Urothelium cell line (cell line): Measurements from ENCODE around the gene EEF1A2.

Source experiments
- DNase-seq: peaks from one replicate; pipeline ENCODE4 v3.0.0; 2011; ENCODE audit warnings: low spot score, mixed read lengths
- FAIRE-seq: peaks from 2 replicates; lab custom pipeline; 2011; peaks lifted over from hg19 to GRCh38; lab: Jason Lieb, UNC

The EEF1A2 gene

DNA sequence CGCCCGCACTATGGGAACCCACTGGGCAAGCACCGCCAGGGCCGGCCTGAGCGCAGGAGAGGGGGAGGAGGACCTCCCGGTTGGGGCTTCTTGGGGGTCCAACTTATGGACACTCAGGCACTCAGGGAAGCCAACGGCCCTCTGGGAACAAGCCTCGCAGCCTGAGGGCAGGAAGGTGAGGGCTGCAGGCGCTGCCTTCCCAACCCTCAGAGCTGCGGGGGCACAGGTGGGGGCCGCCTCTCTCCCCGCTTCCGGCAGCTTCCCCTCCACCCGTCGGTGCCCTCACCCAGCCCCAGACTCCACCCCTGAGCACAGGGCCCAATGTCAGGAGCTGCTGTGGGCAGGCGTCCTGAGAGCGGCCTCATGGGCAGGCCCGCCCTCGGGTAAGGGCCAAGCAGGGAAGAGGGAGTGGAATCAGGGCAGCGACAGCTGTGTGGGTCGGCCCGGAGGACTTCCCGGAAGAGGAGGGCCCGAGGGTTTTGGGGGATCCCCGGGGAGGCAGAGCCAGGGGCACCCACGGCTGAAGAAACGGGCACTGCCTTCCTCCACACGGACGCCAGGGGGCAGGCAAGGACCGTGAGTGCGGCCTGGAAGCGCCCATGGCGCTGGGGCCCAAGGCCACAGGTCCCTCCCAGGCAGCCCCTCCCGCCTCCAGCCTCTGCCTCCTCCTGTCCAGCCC is 38.8 kb upstream of the EEF1A2 start:
- peak; percentile 92 for FAIRE-seq
- DNase-seq, result peak; percentile 98

- no peak for DNase-seq
- FAIRE-seq, result peak; percentile 90
Measured at GRCh38 chr20:63536997-63537524, 38.2 kb upstream of the EEF1A2 start, which contains the start of gene PTK6. PTK6 (minus strand) TSS chr20:63537376; CDS start chr20:63537314, 62 bp downstream.

- no peak for DNase-seq
- FAIRE-seq, result no peak
Measured at GRCh38 chr20:63536241-63536977, 37.5 kb upstream of the EEF1A2 start.

GRCh38 chr20:63534831-63535651 is 36.2 kb upstream of the EEF1A2 start:
- DNase-seq, result no peak
- no peak for FAIRE-seq

GRCh38 chr20:63534427-63534830 is 35.5 kb upstream of the EEF1A2 start:
- DNase-seq (no peak), FAIRE-seq (no peak)

DNA sequence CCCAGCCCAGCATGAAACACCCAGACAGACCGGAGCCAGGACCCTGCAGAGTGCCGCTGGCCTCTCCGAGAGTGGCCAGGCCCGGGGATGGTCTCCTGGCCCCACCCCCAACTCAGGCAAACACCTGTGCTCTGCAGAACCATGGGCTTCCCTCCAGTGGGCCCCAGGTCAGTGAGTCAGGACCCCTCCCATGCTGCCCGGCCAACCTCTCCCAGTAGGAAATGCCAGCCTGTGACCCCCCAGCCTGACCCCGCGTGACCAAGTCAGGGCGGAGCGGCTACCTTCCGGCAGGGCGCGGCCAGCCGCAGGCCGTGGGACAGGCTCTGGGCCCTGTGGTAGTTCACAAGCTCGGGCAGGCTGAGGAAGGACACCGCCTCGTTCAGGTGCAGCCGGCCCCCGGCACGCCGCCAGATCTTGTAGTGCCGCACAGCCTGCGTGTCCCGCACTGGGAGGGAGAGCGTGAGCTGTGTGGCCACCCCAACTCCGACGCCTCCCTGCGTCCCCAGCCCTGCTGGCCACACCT is 35.0 kb upstream of the EEF1A2 start:
- DNase-seq (no peak), FAIRE-seq (no peak)

DNA sequence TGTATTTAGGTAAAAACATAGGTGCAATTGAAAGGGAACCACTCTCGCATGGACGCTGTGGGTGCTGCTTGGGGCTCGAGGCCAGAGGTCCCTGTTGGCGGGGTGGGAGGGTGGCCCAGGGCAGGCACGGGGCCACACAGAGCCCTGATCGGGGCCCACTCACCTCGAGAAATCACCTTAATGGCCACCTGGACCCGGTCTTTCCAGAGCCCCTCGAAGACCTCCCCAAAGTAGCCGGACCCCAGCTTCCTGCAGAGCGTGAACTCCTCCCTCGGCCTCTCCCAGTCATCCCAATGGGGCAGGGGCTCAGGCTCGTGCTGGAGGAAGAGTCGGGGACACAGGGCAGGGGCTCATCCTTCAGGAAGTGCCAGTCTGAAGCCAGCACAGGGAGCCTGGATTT is 34.5 kb upstream of the EEF1A2 start:
- FAIRE-seq (no peak), DNase-seq (no peak)

GRCh38 chr20:63532449-63532971 is 33.6 kb upstream of the EEF1A2 start:
- no peak for FAIRE-seq
- DNase-seq, result no peak

DNA sequence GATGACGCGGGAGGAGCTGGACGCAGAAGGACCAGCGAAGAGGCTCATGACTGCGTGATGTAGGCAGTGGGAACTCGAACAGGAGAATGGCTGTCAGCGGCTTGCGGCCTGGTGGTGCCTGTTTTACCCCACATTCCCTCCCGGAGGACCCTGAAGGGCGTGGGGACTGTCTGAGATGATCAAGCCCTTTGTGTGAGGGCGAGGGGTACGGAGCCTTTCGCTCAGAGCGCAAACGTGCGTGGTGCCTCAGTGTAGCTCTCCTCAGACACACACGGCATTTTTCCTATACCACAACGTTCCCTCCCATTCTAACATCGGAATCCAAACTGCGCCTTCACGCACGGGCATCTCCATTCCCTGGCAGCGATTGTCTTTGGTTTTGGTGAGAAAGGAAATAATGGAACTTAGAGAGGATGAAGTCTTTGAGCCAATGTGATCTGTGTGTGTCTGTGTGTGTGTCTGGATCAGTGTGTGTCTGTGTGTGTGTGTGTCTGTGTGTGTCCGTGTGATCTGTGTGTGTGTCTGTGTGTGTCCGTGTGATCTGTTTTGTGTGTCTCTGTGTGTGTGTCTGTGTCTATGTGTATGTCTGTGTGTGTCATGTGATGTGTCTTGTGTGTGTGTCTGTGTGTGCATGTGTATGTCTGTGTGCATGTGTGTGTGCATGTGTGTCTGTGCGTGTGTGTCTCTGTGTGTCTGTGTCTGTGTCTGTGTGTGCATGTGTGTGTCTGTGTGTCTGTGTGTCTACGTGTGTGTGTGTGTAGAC is 33.0 kb upstream of the EEF1A2 start:
- FAIRE-seq (peak; percentile 99), DNase-seq (no peak)

GRCh38 chr20:63530788-63531160 is 31.9 kb upstream of the EEF1A2 start:
- FAIRE-seq, result no peak
- no peak for DNase-seq

GRCh38 chr20:63529861-63530787 is 31.2 kb upstream of the EEF1A2 start:
- FAIRE-seq (no peak), DNase-seq (no peak)

DNA sequence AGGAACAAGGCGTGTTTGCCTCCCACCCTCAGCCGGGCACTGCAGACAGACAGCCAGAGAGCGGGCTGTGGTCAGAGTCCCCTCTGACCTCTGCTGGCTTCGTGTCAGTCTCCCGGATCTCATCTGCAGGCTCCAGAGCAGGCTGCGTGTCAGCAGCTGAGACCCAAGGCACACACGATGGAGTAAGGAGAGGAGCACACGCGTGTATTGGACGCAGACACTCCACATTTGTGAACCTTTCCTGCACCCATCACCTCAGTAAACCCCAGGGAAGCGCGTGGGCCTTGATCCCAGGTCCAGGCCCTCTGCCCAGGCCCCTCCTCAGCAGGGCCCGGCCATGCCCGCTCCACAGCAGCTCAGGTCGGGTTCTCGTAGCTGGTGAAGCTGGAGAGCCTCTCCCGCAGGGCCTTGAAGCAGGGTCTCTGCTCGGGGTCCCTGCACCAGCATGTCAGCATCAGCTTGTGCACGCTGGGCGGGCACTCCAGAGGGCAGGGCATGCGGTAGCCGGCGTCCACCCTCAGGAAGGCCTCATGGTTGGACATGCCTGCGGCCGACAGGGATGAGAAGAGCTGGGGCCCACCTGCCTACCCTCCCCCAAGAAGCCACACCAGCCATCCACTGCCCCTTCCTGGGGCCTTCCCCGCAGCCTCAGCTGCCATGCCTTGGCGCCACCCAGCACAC is 30.4 kb upstream of the EEF1A2 start:
- no peak for DNase-seq
- FAIRE-seq, result no peak

- DNase-seq (no peak), FAIRE-seq (no peak)
Measured at GRCh38 chr20:63527184-63527583, 28.3 kb upstream of the EEF1A2 start.

DNA sequence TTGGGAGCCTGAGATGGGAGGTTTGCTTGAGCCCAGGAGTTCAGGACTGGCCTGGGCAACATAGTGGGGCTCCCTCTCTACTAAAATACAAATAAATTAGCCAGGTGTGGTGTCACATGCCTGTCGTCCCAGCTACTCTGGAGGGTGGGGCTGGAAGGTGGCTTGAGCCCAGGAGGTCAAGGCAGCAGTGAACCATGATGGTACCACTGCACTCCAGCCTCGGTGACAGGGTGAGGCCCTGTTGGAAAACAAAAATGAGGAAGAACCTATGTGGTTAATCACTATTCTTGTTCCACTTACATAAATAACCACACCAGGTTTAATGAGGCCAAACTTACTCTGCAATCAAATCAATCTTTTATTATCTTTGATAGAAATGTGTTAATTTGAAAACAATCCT is 27.1 kb upstream of the EEF1A2 start:
- FAIRE-seq (no peak), DNase-seq (no peak)

DNA sequence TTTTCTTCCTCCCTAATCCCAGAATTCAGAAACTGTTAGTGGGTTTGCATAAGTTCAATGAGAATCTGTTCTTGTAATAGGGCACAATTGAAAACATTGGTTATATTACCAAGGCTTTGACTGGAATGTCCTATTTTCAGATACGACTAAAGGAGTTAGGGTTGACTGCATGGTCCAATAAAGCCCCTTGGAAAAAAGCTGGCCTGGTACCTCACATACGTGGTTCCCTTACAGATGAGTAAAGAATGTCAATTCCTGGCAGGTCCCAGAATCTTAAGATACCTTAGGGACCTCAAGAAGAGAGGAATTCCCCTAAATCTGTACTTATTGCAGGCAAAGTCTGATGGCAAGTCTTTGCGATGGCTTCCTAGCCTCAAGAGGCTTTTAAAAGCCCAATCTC is 26.3 kb upstream of the EEF1A2 start:
- FAIRE-seq, result no peak
- DNase-seq, result no peak

DNA sequence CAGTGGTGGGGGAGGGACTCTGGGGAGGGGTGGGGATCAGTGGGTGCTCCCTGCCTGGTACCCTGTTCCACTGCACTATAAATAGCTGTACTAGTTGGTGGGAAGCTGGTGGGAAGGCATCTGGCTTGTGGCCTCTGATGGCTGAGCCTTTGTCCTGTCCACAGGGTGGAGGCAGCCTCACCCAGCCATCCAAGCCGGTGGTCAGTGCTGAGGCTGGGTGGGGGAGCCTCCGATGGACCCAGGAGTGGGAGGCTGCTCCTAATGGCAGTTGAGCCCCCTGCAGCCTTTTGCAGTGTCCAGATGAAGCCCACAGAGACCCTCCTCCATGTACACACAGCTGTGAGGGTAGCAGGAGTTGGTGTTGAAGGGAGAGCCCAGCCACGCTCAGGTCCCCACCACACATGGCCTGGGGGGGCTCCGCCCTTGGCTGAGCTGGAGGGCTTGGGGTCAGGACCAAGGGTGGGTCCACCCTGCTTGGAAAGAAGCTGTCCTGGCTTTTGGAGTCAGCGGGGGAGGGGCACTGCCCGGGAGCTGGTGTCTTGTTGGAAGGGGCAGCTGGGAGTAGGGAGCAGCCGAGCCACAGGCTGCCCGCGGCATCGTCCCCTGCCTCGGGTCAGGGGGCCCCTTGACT is 24.2 kb upstream of the EEF1A2 start:
- FAIRE-seq, result no peak
- no peak for DNase-seq

- no peak for FAIRE-seq
- DNase-seq, result no peak
Measured at GRCh38 chr20:63522091-63522868, 23.4 kb upstream of the EEF1A2 start.
